H1 (cell line): Measurements from ENCODE around the gene SCN2B. TPM values are rescaled to one million over a fixed set of nuclear protein-coding genes. Genes with fewer than 3 reads are reported as not detected.

Experiments used
- CTCF ChIA-PET: fragments of 300-600 bp; sonication (Branson Sonifier 250); formaldehyde crosslinking; loops from one replicate; lab custom pipeline; 2021; ENCODE audit not compliant: partially characterized antibody; lab: Charles Lee
- POLR2A ChIA-PET: fragments of 300-600 bp; sonication (Branson Sonifier 250); formaldehyde crosslinking; loops from one replicate; lab custom pipeline; 2021; ENCODE audit warnings: inconsistent platforms; ENCODE audit not compliant: partially characterized antibody; lab: Charles Lee
- DNase-seq, 2 experiments: peaks; one replicate each; pipeline versions ENCODE4 v3.0.0 to v3.0.0-alpha.2; 2010 to 2022; ENCODE audit warnings: low spot score in 2 of 2, low read depth in 1 of 2, mixed read lengths in 1 of 2
- FAIRE-seq: peaks from 2 replicates; lab custom pipeline; 2011; peaks lifted over from hg19 to GRCh38; lab: Jason Lieb, UNC
- H2AFZ ChIP-seq: 2 replicates; pipeline ENCODE4 v1.8.1; 2012; ENCODE audit warnings: low read length, inconsistent platforms
- H2AK5ac ChIP-seq: 2 replicates; pipeline ENCODE4 v1.6.1; 2013; ENCODE audit warnings: low read depth, low read length
- H2BK120ac ChIP-seq: replicated peaks from 2 replicates; pipeline ENCODE3; 2013; ENCODE audit warnings: low read depth, low read length, inconsistent platforms
- H2BK12ac ChIP-seq: 2 replicates; pipeline ENCODE4 v1.6.1; 2013; ENCODE audit warnings: low read depth, low read length
- H2BK15ac ChIP-seq: 2 replicates; pipeline ENCODE4 v1.6.1; 2013; ENCODE audit warnings: low read length
- H2BK20ac ChIP-seq: 2 replicates; pipeline ENCODE4 v1.6.1; 2013; ENCODE audit warnings: low read length
- H2BK5ac ChIP-seq: 2 replicates; pipeline ENCODE4 v1.6.1; 2013; ENCODE audit warnings: low read depth, low read length
- H3K14ac ChIP-seq: 2 replicates; pipeline ENCODE4 v1.6.1; 2013; ENCODE audit warnings: inconsistent platforms; ENCODE audit not compliant: insufficient read length
- H3K18ac ChIP-seq: 2 replicates; pipeline ENCODE4 v1.6.1; 2013; ENCODE audit warnings: low read length; ENCODE audit errors: extremely low read depth
- H3K23ac ChIP-seq: 2 replicates; pipeline ENCODE4 v1.6.1; 2013; ENCODE audit warnings: inconsistent platforms; ENCODE audit not compliant: insufficient read length
- H3K23me2 ChIP-seq: 2 replicates; pipeline ENCODE4 v1.6.1; 2013; ENCODE audit warnings: low read depth, low read length
- H3K27ac ChIP-seq: 2 replicates; pipeline ENCODE4 v1.6.1; 2011; ENCODE audit warnings: low read depth, low read length, inconsistent platforms
- H3K27me3 ChIP-seq, 4 experiments: replicated peaks in 1 of 4; 1 replicate in 1 of 4; 2 replicates in 3 of 4; pipeline versions ENCODE4 v1.6.1 to v1.8.1; 2011 to 2013; ENCODE audit warnings: low read length in 3 of 4, mild to moderate bottlenecking in 3 of 4, inconsistent platforms in 2 of 4, mixed read lengths in 2 of 4, moderate library complexity in 1 of 4; ENCODE audit not compliant: control insufficient read depth in 3 of 4, insufficient read depth in 3 of 4; ENCODE audit errors: extremely low read depth in 1 of 4
- H3K36me3 ChIP-seq, 4 experiments: 2 replicates each; pipeline versions ENCODE4 v1.6.1 to v1.8.1; 2011 to 2013; ENCODE audit warnings: mild to moderate bottlenecking in 4 of 4, low read length in 3 of 4, moderate library complexity in 2 of 4, control low read depth in 1 of 4, inconsistent platforms in 1 of 4; ENCODE audit not compliant: insufficient read depth in 4 of 4, control insufficient read depth in 2 of 4
- H3K4ac ChIP-seq: replicated peaks from 2 replicates; pipeline ENCODE3; 2013; ENCODE audit warnings: low read length, low read depth, mixed read lengths, inconsistent platforms; ENCODE audit not compliant: insufficient read length
- H3K4me1 ChIP-seq, 4 experiments: replicated peaks in 1 of 4; 1 replicate in 1 of 4; 2 replicates in 3 of 4; pipeline versions ENCODE4 v1.6.1 to v1.8.1; 2011 to 2013; ENCODE audit warnings: low read length in 3 of 4, inconsistent platforms in 2 of 4, mixed read lengths in 1 of 4; ENCODE audit not compliant: insufficient read depth in 4 of 4, control insufficient read depth in 3 of 4
- H3K4me2 ChIP-seq, 2 experiments: 2 replicates each; pipeline versions ENCODE4 v1.6.1 to v1.8.1; 2011 to 2013; ENCODE audit warnings: low read depth in 2 of 2, low read length in 2 of 2, control low read depth in 1 of 2, inconsistent platforms in 1 of 2, mild to moderate bottlenecking in 1 of 2; ENCODE audit not compliant: insufficient read depth in 1 of 2
- H3K4me3 ChIP-seq, 4 experiments: fragments of 200-600, 300-600 bp in 1 of 4; sonication (generic), shearing (Covaris generic), sonication (Bioruptor Twin) in 1 of 4; 2 replicates each; pipeline versions ENCODE4 v1.5.1 to v1.8.1; 2011 to 2016; ENCODE audit warnings: low read length in 4 of 4, low read depth in 3 of 4, control low read depth in 2 of 4, inconsistent platforms in 2 of 4, mild to moderate bottlenecking in 2 of 4, mixed read lengths in 1 of 4, moderate library complexity in 1 of 4; ENCODE audit not compliant: insufficient read depth in 2 of 4; ENCODE audit errors: extremely low read depth in 1 of 4
- H3K56ac ChIP-seq: replicated peaks from 2 replicates; pipeline ENCODE3; 2013; ENCODE audit warnings: low read depth, mild to moderate bottlenecking, mixed read lengths, low read length, inconsistent platforms; ENCODE audit not compliant: insufficient read length
- H3K79me1 ChIP-seq: 2 replicates; pipeline ENCODE4 v1.6.1; 2013; ENCODE audit warnings: low read depth, low read length, control low read depth
- H3K79me2 ChIP-seq, 2 experiments: 2 replicates each; pipeline versions ENCODE4 v1.6.1 to v1.8.1; 2012 to 2013; ENCODE audit warnings: low read length in 2 of 2, mild to moderate bottlenecking in 2 of 2, inconsistent platforms in 1 of 2; ENCODE audit not compliant: insufficient read depth in 2 of 2, control insufficient read depth in 1 of 2
- H3K9ac ChIP-seq, 4 experiments: replicated peaks in 1 of 4; 1 replicate in 1 of 4; 2 replicates in 3 of 4; pipeline versions ENCODE4 v1.6.1 to v1.8.1; 2011 to 2013; ENCODE audit warnings: low read depth in 3 of 4, low read length in 3 of 4, control low read depth in 2 of 4, mild to moderate bottlenecking in 2 of 4, moderate library complexity in 2 of 4, inconsistent platforms in 1 of 4; ENCODE audit errors: extremely low read depth in 1 of 4
- H3K9me3 ChIP-seq, 2 experiments: 2 replicates each; pipeline versions ENCODE4 v1.6.1 to v1.8.1; 2012 to 2013; ENCODE audit warnings: mild to moderate bottlenecking in 2 of 2, moderate library complexity in 2 of 2, control low read depth in 1 of 2, inconsistent platforms in 1 of 2, low read depth in 1 of 2, low read length in 1 of 2, mixed read lengths in 1 of 2; ENCODE audit not compliant: insufficient read depth in 2 of 2
- H4K20me1 ChIP-seq, 2 experiments: replicated peaks in 1 of 2; 2 replicates each; pipeline versions ENCODE3 to v1.8.1; 2011 to 2013; ENCODE audit warnings: inconsistent platforms in 2 of 2, low read length in 2 of 2, mild to moderate bottlenecking in 1 of 2; ENCODE audit not compliant: insufficient read depth in 2 of 2, control insufficient read depth in 1 of 2
- H4K5ac ChIP-seq: 2 replicates; pipeline ENCODE4 v1.6.1; 2013; ENCODE audit warnings: low read length, low read depth, mixed read lengths, inconsistent platforms; ENCODE audit not compliant: insufficient read length
- H4K8ac ChIP-seq: 2 replicates; pipeline ENCODE4 v1.8.0; 2013; ENCODE audit warnings: mild to moderate bottlenecking, moderate library complexity, low read length, inconsistent platforms; ENCODE audit not compliant: insufficient read depth; ENCODE audit errors: extremely low read depth
- H4K91ac ChIP-seq: replicated peaks from 2 replicates; pipeline ENCODE3; 2013; ENCODE audit warnings: low read length, mixed read lengths, inconsistent platforms; ENCODE audit not compliant: insufficient read length
- HDAC6 ChIP-seq: IDR thresholded peaks from one replicate; pipeline ENCODE4 v1.7.1; 2012; ENCODE audit warnings: low read depth, mild to moderate bottlenecking, inconsistent platforms, low read length, moderate library complexity
- RAD21 ChIP-seq, 2 experiments: IDR thresholded peaks in 1 of 2; conservative IDR thresholded peaks in 1 of 2; 2 replicates each; pipeline ENCODE4 v1.6.1; 2011; ENCODE audit warnings: low read depth in 2 of 2, low read length in 2 of 2, improper control_type of control experiment in 1 of 2, inconsistent platforms in 1 of 2, mild to moderate bottlenecking in 1 of 2, moderate library complexity in 1 of 2
- RXRA ChIP-seq: IDR thresholded peaks from 2 replicates; pipeline ENCODE4 v1.6.1; 2011; ENCODE audit warnings: low read depth, mild to moderate bottlenecking, low read length, moderate library complexity; ENCODE audit not compliant: insufficient read depth
- YY1 ChIP-seq: IDR thresholded peaks from 2 replicates; pipeline ENCODE4 v1.6.1; 2011; ENCODE audit warnings: low read depth, mild to moderate bottlenecking, low read length
- WGBS, 2 experiments: shearing (Covaris generic) in 1 of 2; methylation state at CpG; one replicate each; pipeline versions ENCODE4 v1.1.6 to v1.1.7; 2013 to 2015; ENCODE audit warnings: low lambda C conversion rate in 2 of 2, mixed read lengths in 2 of 2, inconsistent platforms in 1 of 2, low coverage in 1 of 2, missing lambda C conversion rate in 1 of 2; ENCODE audit not compliant: insufficient replicate concordance in 2 of 2, insufficient coverage in 1 of 2, insufficient read length in 1 of 2; ENCODE audit errors: extremely low coverage in 1 of 2, missing lambda C conversion rate in 1 of 2; 5-methylcytosine and 5-hydroxymethylcytosine counted together
- polyA plus RNA-seq, 7 experiments: library from polyadenylated mRNA; depleted of rRNA in 3 of 7; stranded (reverse) in 5 of 7; unstranded in 2 of 7; fragments of >200 nt in 5 of 7; fragments of 200-250 nt in 2 of 7; gene quantifications; 1 replicate in 5 of 7; 2 replicates in 1 of 7; 4 replicates in 1 of 7; pipeline versions ENCODE4 v1.2.1 to v1.2.3, GENCODE V29; 2011 to 2013; ENCODE audit warnings: missing spikeins in 2 of 7, mixed read lengths in 2 of 7
- total RNA-seq: library from RNA; stranded (reverse); fragmentation: NEBNext Ultra II Directional; extraction: Animal tissue kit (Norgen Biotek cat#: 25700); gene quantifications from 2 replicates; pipeline ENCODE4 v1.2.1, GENCODE V29; 2021

Gene SCN2B
- total and polyA plus RNA-seq, 2 of the 8 experiments (the other 6 are each of a cell fraction or from before 2014, with no cell fraction given) = 0.14 to 0.24 TPM

DNA sequence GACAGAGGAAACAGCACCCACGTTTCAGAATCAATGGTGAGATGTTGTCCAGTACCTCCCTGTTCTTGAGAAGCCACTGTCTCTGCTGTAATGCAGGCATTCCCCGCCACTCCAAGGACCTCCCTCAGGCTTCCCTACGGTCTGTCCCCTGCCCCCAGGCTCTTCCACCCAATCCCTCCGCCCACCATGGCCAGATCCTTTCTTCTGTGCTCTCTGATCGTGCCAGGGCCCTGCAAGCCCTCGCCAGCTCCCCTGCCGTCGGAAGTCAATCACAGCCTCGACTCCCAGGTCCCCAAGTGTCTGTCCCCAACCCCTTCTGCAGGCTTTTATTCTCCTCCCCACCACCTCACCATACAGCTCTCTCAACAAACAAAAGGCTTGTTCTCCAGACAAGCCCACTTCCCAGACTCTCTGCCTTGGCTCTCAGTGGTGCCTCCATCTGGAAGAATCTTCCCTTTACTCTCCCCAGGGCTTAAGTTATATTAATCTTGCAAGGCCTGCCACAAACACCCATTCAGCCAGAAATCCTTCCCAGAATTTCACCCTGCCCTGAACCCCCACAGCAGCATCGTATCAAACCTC lies 37.5 kb downstream of the SCN2B start:
- Histone ChIP-seq H3K4me3 (no peak overlapping the region), H2BK15ac (no peak overlapping the region), H3K79me2 (no peaks in the 10 kb centered on the region), H2BK5ac (no peak overlapping the region), H3K27ac (no peak overlapping the region), H4K91ac (no peak overlapping the region), H2BK12ac (no peak overlapping the region), H3K79me1 (no peaks in the 10 kb centered on the region), H3K9ac (no peak overlapping the region), H4K20me1 (no peaks in the 10 kb centered on the region), H3K4ac (no peak overlapping the region), H3K4me2 (no peak overlapping the region), H3K18ac (no peak overlapping the region), H4K5ac (no peak overlapping the region), H2BK120ac (no peak overlapping the region), H4K8ac (no peak overlapping the region), H3K23ac (no peak overlapping the region), H3K36me3 (no peaks in the 10 kb centered on the region), H3K27me3 (peaks cover 0 to 6% (median 1%) of the 10 kb centered on the region in 4 experiments; a peak in 3 of 7 replicates), H3K9me3 (no peaks in the 10 kb centered on the region), H2AFZ (no peak overlapping the region), H3K4me1 (0 out of 7 replicates have a peak, but pooled peaks cover 0 to 2% (median 0%) of the 10 kb centered on the region in 4 experiments), H3K56ac (no peak overlapping the region), H3K23me2 (no peaks in the 10 kb centered on the region), H3K14ac (no peak overlapping the region), H2AK5ac (no peak overlapping the region), H2BK20ac (no peak overlapping the region)
- WGBS, 2 experiments = 69% methylated on average over 9 of the region's 10 CpGs; no CpG with 5 or more reads in 1 of the 2 experiments
- ChIA-PET POLR2A (no interaction called here), CTCF (interaction anchor here (1.1 to 3.3 kb wide), 6 partner anchors 10 to 331 kb away, joined by 3 to 11 read pairs (median 4); no protein-coding TSS in a partner anchor)
- DNase-seq = no peak
- no peak for FAIRE-seq
- TF ChIP-seq YY1 (no peak), RXRA (no peak), RAD21 (IDR thresholded peaks at IDR 0.05 in 1 of 2, conservative IDR thresholded peaks at IDR 0.05 in 1 of 2; ENCODE audit: low read depth in 2 of 2, low read length in 2 of 2) (peak in 1 of 2 experiments; percentile 17; a peak in 2 of 4 replicates), HDAC6 (no peak)
